Adrenal gland (tissue), 5 donors: ENCODE data around the gene LRCH1.

Source experiments
- CTCF ChIP-seq, 6 experiments: fragments of 450-650 bp in 4 of 6; fragments of 200-600 bp in 2 of 6; sonication (generic) in 1 of 6; IDR thresholded peaks; 1 replicate in 5 of 6; 2 replicates in 1 of 6; pipeline versions ENCODE4 v1.5.1 to v1.8.0; 2016 to 2021; ENCODE audit warnings: antibody characterized with exemption in 6 of 6, mild to moderate bottlenecking in 2 of 6, moderate library complexity in 1 of 6
- POLR2A ChIP-seq, 2 donors: fragments of 450-650 bp; IDR thresholded peaks; one replicate each; pipeline ENCODE4 v1.6.1; 2017; ENCODE audit warnings: antibody characterized with exemption in 2 of 2, mild to moderate bottlenecking in 2 of 2, moderate library complexity in 1 of 2
- donor health status: DM: no; HTN: no; CAD: no.

GRCh38 chr13:46530084-46530935 is 22.7 kb upstream of the LRCH1 start:
- TF ChIP-seq POLR2A (IDR thresholded peaks at IDR 0.05) = no peak
- no peak for TF ChIP-seq CTCF (IDR thresholded peaks at IDR 0.05)
